ENCODE data around the gene PTPRT. TPM values are rescaled to one million over a fixed set of nuclear protein-coding genes. Genes with fewer than 3 reads are reported as not detected.

PTPRT gene
- total RNA-seq, 1 donor from 2014 or later = not detected

DNA sequence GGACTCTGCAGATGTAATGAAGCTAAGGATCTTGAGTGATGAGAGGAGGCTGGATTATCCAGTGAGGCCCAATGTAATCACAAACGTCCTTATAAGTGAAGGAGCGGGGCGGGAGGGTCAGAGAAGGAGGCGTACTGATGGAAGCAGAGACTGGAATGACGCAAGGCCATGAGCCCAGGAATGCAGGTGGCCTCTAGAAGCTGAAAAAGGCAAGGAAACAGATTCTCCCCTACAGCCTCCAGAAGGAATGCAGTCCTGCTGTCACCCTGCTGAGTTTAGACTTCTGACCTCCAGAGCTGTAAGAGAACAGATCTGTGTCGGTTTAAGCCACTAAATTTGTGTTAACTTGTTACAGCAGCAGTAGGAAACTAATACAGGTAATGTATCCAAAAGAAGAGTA, 227.9 kb downstream of the PTPRT start:
- H3K4me3 Mint-ChIP-seq (ENCODE audit: unreplicated experiment) = no peak overlapping the region
- no peak overlapping the region for H3K27ac Mint-ChIP-seq (ENCODE audit: unreplicated experiment)
- TF ChIP-seq, protein P1, sequence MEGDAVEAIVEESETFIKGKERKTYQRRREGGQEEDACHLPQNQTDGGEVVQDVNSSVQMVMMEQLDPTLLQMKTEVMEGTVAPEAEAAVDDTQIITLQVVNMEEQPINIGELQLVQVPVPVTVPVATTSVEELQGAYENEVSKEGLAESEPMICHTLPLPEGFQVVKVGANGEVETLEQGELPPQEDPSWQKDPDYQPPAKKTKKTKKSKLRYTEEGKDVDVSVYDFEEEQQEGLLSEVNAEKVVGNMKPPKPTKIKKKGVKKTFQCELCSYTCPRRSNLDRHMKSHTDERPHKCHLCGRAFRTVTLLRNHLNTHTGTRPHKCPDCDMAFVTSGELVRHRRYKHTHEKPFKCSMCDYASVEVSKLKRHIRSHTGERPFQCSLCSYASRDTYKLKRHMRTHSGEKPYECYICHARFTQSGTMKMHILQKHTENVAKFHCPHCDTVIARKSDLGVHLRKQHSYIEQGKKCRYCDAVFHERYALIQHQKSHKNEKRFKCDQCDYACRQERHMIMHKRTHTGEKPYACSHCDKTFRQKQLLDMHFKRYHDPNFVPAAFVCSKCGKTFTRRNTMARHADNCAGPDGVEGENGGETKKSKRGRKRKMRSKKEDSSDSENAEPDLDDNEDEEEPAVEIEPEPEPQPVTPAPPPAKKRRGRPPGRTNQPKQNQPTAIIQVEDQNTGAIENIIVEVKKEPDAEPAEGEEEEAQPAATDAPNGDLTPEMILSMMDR (IDR thresholded peaks at IDR 0.05) = no peak
- H3K4me1 Mint-ChIP-seq (ENCODE audit: low read depth) = no peaks in the 10 kb centered on the region
- no peaks in the 10 kb centered on the region for H3K27me3 Mint-ChIP-seq (ENCODE audit: low read depth)
- H3K9me3 Mint-ChIP-seq (ENCODE audit: low read depth) = peaks cover 11% of the 10 kb centered on the region
- no peaks in the 10 kb centered on the region for H3K36me3 Mint-ChIP-seq (ENCODE audit: low read depth)
- DNase-seq (ENCODE audit: low spot score) = no peak

DNA sequence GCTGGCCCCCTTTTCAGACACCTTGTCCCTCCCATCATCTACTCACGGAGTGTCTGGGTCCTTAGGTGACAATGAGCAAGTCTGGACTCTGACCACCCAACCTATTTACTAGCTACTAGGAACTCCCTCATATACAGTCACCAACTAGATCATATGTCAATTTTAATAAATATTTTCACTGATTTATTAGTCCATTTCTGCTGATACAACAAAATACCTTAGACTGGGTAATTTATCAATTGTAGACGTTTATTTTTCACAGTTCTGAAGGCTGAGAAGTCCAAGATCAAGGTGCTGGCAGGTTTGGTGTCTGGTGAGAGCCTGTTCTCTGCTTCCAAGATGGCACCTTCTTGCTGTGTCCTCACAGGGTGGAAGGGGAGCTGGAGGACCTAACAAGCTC, 229.7 kb downstream of the PTPRT start:
- no peaks in the 10 kb centered on the region for H3K4me1 Mint-ChIP-seq (ENCODE audit: low read depth)
- no peak for DNase-seq (ENCODE audit: low spot score)
- no peaks in the 10 kb centered on the region for H3K27me3 Mint-ChIP-seq (ENCODE audit: low read depth)
- TF ChIP-seq, protein P1 (IDR thresholded peaks at IDR 0.05) = no peak
- no peaks in the 10 kb centered on the region for H3K36me3 Mint-ChIP-seq (ENCODE audit: low read depth)
- no peak overlapping the region for H3K4me3 Mint-ChIP-seq (ENCODE audit: unreplicated experiment)
- H3K27ac Mint-ChIP-seq (ENCODE audit: unreplicated experiment) = no peak overlapping the region
- peaks cover 8% of the 10 kb centered on the region for H3K9me3 Mint-ChIP-seq (ENCODE audit: low read depth)

DNA sequence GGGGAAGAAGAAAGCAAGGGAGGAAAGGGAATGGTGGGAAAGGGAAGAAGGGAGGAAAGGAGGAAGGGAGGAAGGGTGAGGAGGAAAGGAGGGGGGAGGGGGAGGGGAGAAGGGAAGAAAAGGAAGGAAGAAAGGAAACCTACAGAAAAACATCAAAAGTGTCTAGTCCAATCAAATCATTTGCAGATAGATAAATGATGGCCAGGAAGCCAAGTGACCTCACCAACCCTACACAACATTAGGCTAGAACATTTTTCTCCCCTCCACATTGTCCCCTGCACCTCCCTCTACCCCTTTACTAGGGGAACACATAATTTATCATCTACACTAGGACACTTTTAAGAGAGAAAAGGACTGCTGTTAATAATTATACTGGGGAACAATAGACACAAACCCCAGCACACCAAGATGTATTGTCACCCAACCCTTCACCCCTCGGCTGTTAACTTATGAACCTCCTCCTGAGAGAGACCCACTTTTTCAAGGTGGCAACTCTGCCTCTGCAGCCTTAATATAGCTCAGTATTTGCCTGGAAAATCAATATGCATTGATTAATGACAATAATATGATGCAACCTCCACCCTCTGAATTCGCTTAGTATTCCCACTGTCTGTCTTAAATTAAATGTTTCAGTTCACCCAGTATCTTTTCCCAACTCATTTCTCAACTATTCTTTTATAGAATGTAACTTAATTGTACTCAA, 231.2 kb downstream of the PTPRT start:
- DNase-seq (ENCODE audit: low spot score) = no peak
- H3K4me1 Mint-ChIP-seq (ENCODE audit: low read depth) = no peaks in the 10 kb centered on the region
- TF ChIP-seq, protein P1 (IDR thresholded peaks at IDR 0.05) = no peak
- H3K27ac Mint-ChIP-seq (ENCODE audit: unreplicated experiment) = no peak overlapping the region
- H3K4me3 Mint-ChIP-seq (ENCODE audit: unreplicated experiment) = no peak overlapping the region
- H3K9me3 Mint-ChIP-seq (ENCODE audit: low read depth) = peaks cover 8% of the 10 kb centered on the region
- no peaks in the 10 kb centered on the region for H3K36me3 Mint-ChIP-seq (ENCODE audit: low read depth)
- H3K27me3 Mint-ChIP-seq (ENCODE audit: low read depth) = no peaks in the 10 kb centered on the region

DNA sequence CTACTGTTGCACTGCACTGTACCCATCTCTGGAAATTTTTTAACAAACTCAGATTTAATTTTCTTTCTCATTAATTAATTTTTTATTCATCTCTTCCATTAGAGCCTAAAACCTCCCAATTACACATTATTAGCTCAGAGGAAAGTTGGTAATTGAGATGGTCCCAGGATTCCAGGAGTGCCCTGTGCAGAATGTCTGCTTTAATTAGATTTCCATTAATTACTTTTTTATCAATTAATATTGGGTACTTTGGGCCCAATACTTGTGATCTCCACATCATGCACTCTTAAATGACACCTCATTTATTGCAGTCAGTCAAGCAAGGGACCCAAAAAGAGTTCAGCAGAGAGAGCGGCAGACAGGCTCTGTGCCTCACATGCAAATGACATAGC, 232.0 kb downstream of the PTPRT start:
- no peaks in the 10 kb centered on the region for H3K4me1 Mint-ChIP-seq (ENCODE audit: low read depth)
- H3K36me3 Mint-ChIP-seq (ENCODE audit: low read depth) = no peaks in the 10 kb centered on the region
- TF ChIP-seq, protein P1 (IDR thresholded peaks at IDR 0.05) = no peak
- no peak for DNase-seq (ENCODE audit: low spot score)
- H3K4me3 Mint-ChIP-seq (ENCODE audit: unreplicated experiment) = no peak overlapping the region
- no peaks in the 10 kb centered on the region for H3K27me3 Mint-ChIP-seq (ENCODE audit: low read depth)
- peaks cover 8% of the 10 kb centered on the region for H3K9me3 Mint-ChIP-seq (ENCODE audit: low read depth)
- H3K27ac Mint-ChIP-seq (ENCODE audit: unreplicated experiment) = no peak overlapping the region

DNA sequence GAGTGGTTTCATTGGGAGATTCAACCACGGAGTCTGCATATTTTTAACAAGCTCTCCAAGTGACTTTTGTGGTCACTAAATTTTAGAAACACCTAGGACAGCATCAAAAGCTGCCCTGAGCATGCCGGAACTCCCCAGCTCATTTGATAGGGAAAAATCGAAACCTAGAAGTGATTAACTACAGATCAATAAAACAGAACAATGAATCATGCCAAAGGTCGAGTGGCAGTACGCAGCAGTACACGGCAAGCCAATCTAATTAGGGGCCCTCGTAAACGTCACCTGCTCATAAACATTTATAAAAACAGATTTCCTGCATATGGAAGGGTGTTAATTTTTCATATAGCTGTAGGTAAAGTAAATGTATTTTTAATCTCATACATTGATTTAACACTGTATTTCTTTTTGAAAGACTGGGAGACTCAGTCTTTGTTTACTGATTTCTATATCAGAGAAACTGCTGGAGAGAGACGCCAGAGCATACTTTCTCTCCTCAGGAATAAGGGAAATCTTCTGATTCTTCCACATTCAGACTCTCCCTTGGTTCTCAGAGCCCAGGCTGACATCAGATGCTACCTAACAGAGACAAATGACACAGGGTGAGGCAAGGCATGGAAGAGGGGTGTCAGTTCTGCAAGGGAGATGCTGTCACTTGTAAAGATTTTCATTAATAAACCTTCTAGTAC, 232.5 kb downstream of the PTPRT start:
- Mint-ChIP-seq H3K36me3 (ENCODE audit: low read depth) (no peaks in the 10 kb centered on the region), H3K9me3 (ENCODE audit: low read depth) (peaks cover 7% of the 10 kb centered on the region), H3K27ac (ENCODE audit: unreplicated experiment) (no peak overlapping the region), H3K4me1 (ENCODE audit: low read depth) (no peaks in the 10 kb centered on the region), H3K4me3 (ENCODE audit: unreplicated experiment) (no peak overlapping the region), H3K27me3 (ENCODE audit: low read depth) (no peaks in the 10 kb centered on the region)
- TF ChIP-seq, protein P1 (IDR thresholded peaks at IDR 0.05) = no peak
- DNase-seq (ENCODE audit: low spot score) = no peak

All from chondrocyte (in vitro differentiated cells).